HepG2 (cell line): ENCODE data around the gene TIGAR. TPM values are rescaled to one million over a fixed set of nuclear protein-coding genes. Genes with fewer than 3 reads are reported as not detected.

Source experiments
- ARHGAP35 ChIP-seq: sonication (generic); formaldehyde crosslinking; IDR thresholded peaks from 2 replicates; pipeline ENCODE4 v1.9.0; 2022; ENCODE audit warnings: mild to moderate bottlenecking, inconsistent platforms, moderate library complexity, missing genetic modification reagents, borderline replicate concordance
- DPF2 ChIP-seq: sonication (generic); formaldehyde crosslinking; IDR thresholded peaks from 2 replicates; pipeline ENCODE4 v1.4.0; 2020; ENCODE audit warnings: mild to moderate bottlenecking, low read depth, missing genetic modification reagents, borderline replicate concordance
- HES4 ChIP-seq: sonication (generic); formaldehyde crosslinking; IDR thresholded peaks from 2 replicates; pipeline ENCODE4 v1.9.0; 2021; ENCODE audit warnings: mild to moderate bottlenecking, missing genetic modification reagents, borderline replicate concordance
- HMGA1 ChIP-seq: sonication (generic); formaldehyde crosslinking; conservative IDR thresholded peaks from 2 replicates; pipeline ENCODE4 v1.4.0; 2020; ENCODE audit warnings: missing genetic modification reagents
- HOXA3 ChIP-seq: sonication (generic); formaldehyde crosslinking; IDR thresholded peaks from 2 replicates; pipeline ENCODE4 v1.5.0; 2020; ENCODE audit warnings: missing genetic modification reagents
- HOXA5 ChIP-seq: sonication (generic); formaldehyde crosslinking; IDR thresholded peaks from 2 replicates; pipeline ENCODE4 v1.4.0; 2020; ENCODE audit warnings: missing genetic modification reagents
- MED13 ChIP-seq: sonication (generic); formaldehyde crosslinking; IDR thresholded peaks from 2 replicates; pipeline ENCODE4 v1.5.0; 2020; ENCODE audit warnings: missing genetic modification reagents
- MXD3 ChIP-seq: IDR thresholded peaks from 2 replicates; pipeline ENCODE4 v1.6.1; 2016; ENCODE audit warnings: mild to moderate bottlenecking, missing biosample characterization, missing genetic modification reagents
- MXD4 ChIP-seq: IDR thresholded peaks from 2 replicates; pipeline ENCODE4 v1.6.1; 2016; ENCODE audit warnings: mild to moderate bottlenecking, missing biosample characterization, missing genetic modification reagents
- PRPF4 ChIP-seq: fragments of 200-400 bp; formaldehyde crosslinking; IDR thresholded peaks from 2 replicates; pipeline ENCODE4 v1.6.1; 2016; ENCODE audit warnings: low read length, low read depth; ENCODE audit not compliant: poor library complexity, severe bottlenecking
- RFXAP ChIP-seq: sonication (generic); formaldehyde crosslinking; IDR thresholded peaks from 2 replicates; pipeline ENCODE4 v1.4.0; 2020; ENCODE audit warnings: missing genetic modification reagents, borderline replicate concordance
- SAP130 ChIP-seq: IDR thresholded peaks from 2 replicates; pipeline ENCODE4 v1.6.1; 2016; ENCODE audit warnings: low read depth
- TGIF2 ChIP-seq: IDR thresholded peaks from 2 replicates; pipeline ENCODE4 v1.6.1; 2016; ENCODE audit warnings: control low read depth, missing compliant biosample characterization
- THAP11 ChIP-seq: IDR thresholded peaks from 2 replicates; pipeline ENCODE4 v1.6.1; 2016; ENCODE audit warnings: missing biosample characterization, missing genetic modification reagents
- ZBTB42 ChIP-seq: sonication (generic); formaldehyde crosslinking; IDR thresholded peaks from 2 replicates; pipeline ENCODE4 v1.5.0; 2020; ENCODE audit warnings: mild to moderate bottlenecking, missing genetic modification reagents
- ZNF331 ChIP-seq: sonication (generic); formaldehyde crosslinking; IDR thresholded peaks from 2 replicates; pipeline ENCODE4 v1.4.0; 2020; ENCODE audit warnings: missing genetic modification reagents
- ZNF574 ChIP-seq: sonication (generic); formaldehyde crosslinking; IDR thresholded peaks from 2 replicates; pipeline ENCODE4 v1.4.0; 2020; ENCODE audit warnings: missing genetic modification reagents
- ZNF598 ChIP-seq: sonication (generic); formaldehyde crosslinking; IDR thresholded peaks from 2 replicates; pipeline ENCODE4 v1.5.1; 2020; ENCODE audit warnings: mild to moderate bottlenecking, missing genetic modification reagents, borderline replicate concordance
- ZNF766 ChIP-seq: sonication (generic); formaldehyde crosslinking; IDR thresholded peaks from 2 replicates; pipeline ENCODE4 v1.5.0; 2020; ENCODE audit warnings: missing genetic modification reagents, borderline replicate concordance
- polyA plus RNA-seq, 8 experiments: library from polyadenylated mRNA; depleted of rRNA in 3 of 8; stranded (reverse) in 7 of 8; unstranded in 1 of 8; fragments of >200 nt; fragmentation: Illumina TruSeq in 4 of 8; extraction: Trizol in 4 of 8; gene quantifications; 2 replicates each; pipeline versions ENCODE4 v1.2.1 to v1.2.3, GENCODE V29; 2011 to 2016; ENCODE audit warnings: low read depth in 4 of 8, missing spikeins in 1 of 8, mixed read lengths in 1 of 8; ENCODE audit not compliant: insufficient read depth in 1 of 8
- total RNA-seq, 5 experiments: library from RNA; depleted of rRNA; stranded (reverse); fragments of >200 nt; fragmentation: Illumina TruSeq; extraction: Trizol; gene quantifications; 2 replicates each; pipeline ENCODE4 v1.2.3, GENCODE V29; 2016; ENCODE audit warnings: low read depth in 1 of 5
- TF ChIP-seq, protein P1 (sequence below): sonication (generic); formaldehyde crosslinking; IDR thresholded peaks from 2 replicates; pipeline ENCODE4 v1.8.0; 2022; ENCODE audit warnings: missing genetic modification reagents, mild to moderate bottlenecking, inconsistent platforms, borderline replicate concordance
- TF ChIP-seq, protein P2 (sequence below): sonication (generic); formaldehyde crosslinking; IDR thresholded peaks from 2 replicates; pipeline ENCODE4 v1.4.0; 2020; ENCODE audit warnings: missing genetic modification reagents, borderline replicate concordance
- TF ChIP-seq, protein P3 (sequence below): IDR thresholded peaks from 2 replicates; pipeline ENCODE4 v1.6.1; 2016; ENCODE audit warnings: missing genetic modification reagents, missing compliant biosample characterization

Gene TIGAR
- total and polyA plus RNA-seq, 2 of the 13 experiments (the other 11 are each of a cell fraction or from before 2014, with no cell fraction given) = 2.6 to 21.8 TPM

DNA sequence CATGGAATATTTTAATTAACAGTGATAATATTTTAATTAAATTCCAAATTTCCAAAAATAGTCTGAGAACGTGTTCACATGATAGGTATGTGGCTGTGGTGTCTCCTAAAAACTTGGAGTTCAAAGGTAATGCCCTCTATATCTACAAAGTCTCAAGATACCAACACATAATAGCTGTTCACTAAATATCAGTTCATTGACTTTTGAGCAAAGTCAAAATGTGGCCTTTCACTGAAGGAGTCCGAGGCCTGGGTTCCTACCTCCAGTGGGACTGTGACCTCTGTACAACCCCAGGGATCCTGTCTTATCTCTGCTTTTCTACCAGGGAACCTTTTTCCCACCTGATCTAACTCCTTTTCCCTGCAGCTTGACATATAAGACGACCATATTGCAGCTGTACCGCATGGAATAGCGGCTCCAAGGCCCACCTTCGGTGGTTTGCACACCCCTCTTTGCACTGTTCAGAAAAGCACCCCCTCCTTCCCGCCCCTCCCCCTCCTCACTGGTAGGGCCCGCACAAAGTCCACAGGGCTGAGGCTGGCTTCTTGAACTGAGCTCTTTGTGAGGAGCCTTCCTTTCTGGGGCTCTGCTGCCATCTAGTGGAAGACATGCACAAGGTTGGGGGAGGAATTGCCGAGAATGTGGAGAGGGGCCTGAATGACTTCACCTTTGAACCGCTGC is 44.3 kb upstream of the TIGAR start (continued):
- TF ChIP-seq, protein P1, sequence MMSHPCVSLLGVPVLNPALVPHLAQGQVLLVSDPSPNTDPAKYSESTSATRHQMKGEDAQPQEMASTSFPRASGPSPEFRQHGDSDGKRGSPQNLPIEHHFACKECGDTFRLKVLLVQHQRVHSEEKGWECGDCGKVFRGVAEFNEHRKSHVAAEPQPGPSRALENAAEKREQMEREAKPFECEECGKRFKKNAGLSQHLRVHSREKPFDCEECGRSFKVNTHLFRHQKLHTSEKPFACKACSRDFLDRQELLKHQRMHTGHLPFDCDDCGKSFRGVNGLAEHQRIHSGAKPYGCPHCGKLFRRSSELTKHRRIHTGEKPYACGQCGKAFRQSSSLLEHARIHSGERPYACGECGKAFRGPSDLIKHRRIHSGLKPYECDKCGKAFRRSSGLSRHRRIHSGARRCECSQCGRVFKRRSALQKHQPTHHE (CRISPR knock-in tag) = no peak
- TF ChIP-seq, protein P2, sequence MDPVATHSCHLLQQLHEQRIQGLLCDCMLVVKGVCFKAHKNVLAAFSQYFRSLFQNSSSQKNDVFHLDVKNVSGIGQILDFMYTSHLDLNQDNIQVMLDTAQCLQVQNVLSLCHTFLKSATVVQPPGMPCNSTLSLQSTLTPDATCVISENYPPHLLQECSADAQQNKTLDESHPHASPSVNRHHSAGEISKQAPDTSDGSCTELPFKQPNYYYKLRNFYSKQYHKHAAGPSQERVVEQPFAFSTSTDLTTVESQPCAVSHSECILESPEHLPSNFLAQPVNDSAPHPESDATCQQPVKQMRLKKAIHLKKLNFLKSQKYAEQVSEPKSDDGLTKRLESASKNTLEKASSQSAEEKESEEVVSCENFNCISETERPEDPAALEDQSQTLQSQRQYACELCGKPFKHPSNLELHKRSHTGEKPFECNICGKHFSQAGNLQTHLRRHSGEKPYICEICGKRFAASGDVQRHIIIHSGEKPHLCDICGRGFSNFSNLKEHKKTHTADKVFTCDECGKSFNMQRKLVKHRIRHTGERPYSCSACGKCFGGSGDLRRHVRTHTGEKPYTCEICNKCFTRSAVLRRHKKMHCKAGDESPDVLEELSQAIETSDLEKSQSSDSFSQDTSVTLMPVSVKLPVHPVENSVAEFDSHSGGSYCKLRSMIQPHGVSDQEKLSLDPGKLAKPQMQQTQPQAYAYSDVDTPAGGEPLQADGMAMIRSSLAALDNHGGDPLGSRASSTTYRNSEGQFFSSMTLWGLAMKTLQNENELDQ = no peak
- TF ChIP-seq ZNF598 = no peak
- TF ChIP-seq MED13 (CRISPR knock-in tag) = no peak
- TF ChIP-seq RFXAP (CRISPR knock-in tag) = no peak
- TF ChIP-seq MXD3 = no peak
- no peak for TF ChIP-seq HMGA1
- no peak; the same call in 1 of the 2 replicates for TF ChIP-seq ZNF331 (CRISPR knock-in tag)
- no peak for TF ChIP-seq HOXA5 (CRISPR knock-in tag)
- TF ChIP-seq, protein P3, sequence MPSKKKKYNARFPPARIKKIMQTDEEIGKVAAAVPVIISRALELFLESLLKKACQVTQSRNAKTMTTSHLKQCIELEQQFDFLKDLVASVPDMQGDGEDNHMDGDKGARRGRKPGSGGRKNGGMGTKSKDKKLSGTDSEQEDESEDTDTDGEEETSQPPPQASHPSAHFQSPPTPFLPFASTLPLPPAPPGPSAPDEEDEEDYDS (CRISPR knock-in tag) = no peak
- TF ChIP-seq ARHGAP35 (CRISPR knock-in tag) = no peak
- no peak for TF ChIP-seq ZNF574 (CRISPR knock-in tag)
- no peak for TF ChIP-seq ZNF766 (CRISPR knock-in tag)
- no peak for TF ChIP-seq THAP11 (CRISPR knock-in tag)
- peak; percentile 28; the same call in 1 of the 2 replicates for TF ChIP-seq SAP130 (CRISPR knock-in tag)
- no peak for TF ChIP-seq TGIF2 (CRISPR knock-in tag)
- TF ChIP-seq DPF2 = no peak
- no peak for TF ChIP-seq MXD4 (CRISPR knock-in tag)
- TF ChIP-seq HES4 = no peak
- TF ChIP-seq PRPF4 = no peak
- TF ChIP-seq ZBTB42 = no peak
- 0 out of 2 replicates have a peak, but pooled peaks have one; percentile 28 for TF ChIP-seq HOXA3 (CRISPR knock-in tag)
